ENCODE data around the gene ZFYVE27.

- TF ChIP-seq, protein P1, sequence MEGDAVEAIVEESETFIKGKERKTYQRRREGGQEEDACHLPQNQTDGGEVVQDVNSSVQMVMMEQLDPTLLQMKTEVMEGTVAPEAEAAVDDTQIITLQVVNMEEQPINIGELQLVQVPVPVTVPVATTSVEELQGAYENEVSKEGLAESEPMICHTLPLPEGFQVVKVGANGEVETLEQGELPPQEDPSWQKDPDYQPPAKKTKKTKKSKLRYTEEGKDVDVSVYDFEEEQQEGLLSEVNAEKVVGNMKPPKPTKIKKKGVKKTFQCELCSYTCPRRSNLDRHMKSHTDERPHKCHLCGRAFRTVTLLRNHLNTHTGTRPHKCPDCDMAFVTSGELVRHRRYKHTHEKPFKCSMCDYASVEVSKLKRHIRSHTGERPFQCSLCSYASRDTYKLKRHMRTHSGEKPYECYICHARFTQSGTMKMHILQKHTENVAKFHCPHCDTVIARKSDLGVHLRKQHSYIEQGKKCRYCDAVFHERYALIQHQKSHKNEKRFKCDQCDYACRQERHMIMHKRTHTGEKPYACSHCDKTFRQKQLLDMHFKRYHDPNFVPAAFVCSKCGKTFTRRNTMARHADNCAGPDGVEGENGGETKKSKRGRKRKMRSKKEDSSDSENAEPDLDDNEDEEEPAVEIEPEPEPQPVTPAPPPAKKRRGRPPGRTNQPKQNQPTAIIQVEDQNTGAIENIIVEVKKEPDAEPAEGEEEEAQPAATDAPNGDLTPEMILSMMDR (IDR thresholded peaks at IDR 0.05), result no peak
- no peak for TF ChIP-seq POLR2A (IDR thresholded peaks at IDR 0.05)
Observed at GRCh38 chr10:97795886-97796285, 59.0 kb downstream of the ZFYVE27 start.
